ENCODE results near the gene SUSD4. TPM values are rescaled to one million over a fixed set of nuclear protein-coding genes. Genes with fewer than 3 reads are reported as not detected.

Gene SUSD4
- total RNA-seq, 1 experiment from 2014 or later: 3.5 TPM

DNA sequence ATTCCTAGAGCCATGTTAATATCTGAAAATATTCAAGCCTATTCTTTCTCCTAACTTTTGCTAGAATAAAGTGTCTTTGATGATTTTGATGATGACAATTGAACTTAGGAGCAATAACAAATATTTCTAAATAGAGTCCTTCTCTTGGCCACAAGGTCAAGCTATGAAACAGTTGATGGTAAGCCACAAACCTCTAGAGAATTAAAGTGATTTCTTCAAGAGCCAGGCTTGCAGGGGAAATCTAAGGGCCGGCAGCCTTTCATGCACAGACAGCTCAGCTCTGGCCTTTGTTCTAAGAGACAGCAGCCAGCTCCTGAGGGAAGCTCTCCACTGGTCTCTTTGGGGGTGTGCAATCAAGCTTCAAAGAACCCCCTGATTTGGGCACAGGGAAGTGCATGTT lies 59.0 kb downstream of the SUSD4 start:
- Histone ChIP-seq H3K4ac (ENCODE audit: low read depth, low read length) (no peak overlapping the region), H4K91ac (ENCODE audit: insufficient read length, low read depth, low read length) (no peak overlapping the region), H3K23me2 (ENCODE audit: insufficient read length, low read depth, low read length, poor library complexity, severe bottlenecking) (no peaks in the 10 kb centered on the region), H3K79me2 (ENCODE audit: insufficient read depth, low read length) (no peaks in the 10 kb centered on the region), H3K4me2 (ENCODE audit: insufficient read depth, insufficient read length, low read length) (no peak overlapping the region), H3K14ac (ENCODE audit: insufficient read depth, low read length) (no peak overlapping the region), H3K4me1 (ENCODE audit: insufficient read depth, low read length) (no peaks in the 10 kb centered on the region), H3K18ac (ENCODE audit: insufficient read length, low read depth, low read length) (no peak overlapping the region), H4K8ac (replicated peaks; ENCODE audit: insufficient read length, low read depth, low read length) (no peak overlapping the region), H3K9ac (ENCODE audit: extremely low read depth, insufficient read length, low read length) (no peak overlapping the region), H4K20me1 (ENCODE audit: control insufficient read depth, insufficient read depth, insufficient read length) (no peaks in the 10 kb centered on the region), H3K56ac (ENCODE audit: insufficient read length, low read depth, low read length) (no peak overlapping the region), H3K9me3 (ENCODE audit: control insufficient read depth, low read depth, low read length) (no peaks in the 10 kb centered on the region), H3T11ph (ENCODE audit: low read length) (no peak overlapping the region), H4K5ac (ENCODE audit: insufficient read length, low read depth, low read length) (no peak overlapping the region), H2BK120ac (ENCODE audit: low read depth, low read length, poor library complexity, severe bottlenecking) (no peak overlapping the region), H3K23ac (ENCODE audit: insufficient read length, low read depth, low read length) (no peak overlapping the region), H3K79me1 (ENCODE audit: insufficient read depth, low read depth, low read length, poor library complexity, severe bottlenecking) (no peaks in the 10 kb centered on the region), H2BK5ac (ENCODE audit: insufficient read length, low read length) (no peak overlapping the region), H3K27me3 (ENCODE audit: insufficient read depth, low read length) (no peaks in the 10 kb centered on the region), H2BK12ac (ENCODE audit: insufficient read length, low read depth, low read length) (no peak overlapping the region), H2AK5ac (ENCODE audit: insufficient read length, low read length) (no peak overlapping the region), H3K27ac (ENCODE audit: insufficient read length, low read depth, low read length) (no peak overlapping the region), H2BK20ac (ENCODE audit: low read depth, low read length, poor library complexity, severe bottlenecking) (no peak overlapping the region), H2AFZ (ENCODE audit: low read length) (no peak overlapping the region), H2BK15ac (ENCODE audit: low read depth, low read length) (no peak overlapping the region)
- WGBS (ENCODE audit: extremely low coverage, insufficient read length, low lambda C conversion rate): no CpG with 5 or more reads among the region's 1 CpG
- no peak overlapping the region for H3K4me3 Mint-ChIP-seq
- peaks cover 4% of the 10 kb centered on the region; the same call in 1 of the 2 replicates for H3K27me3 Mint-ChIP-seq (ENCODE audit: low read depth)
- H3K9me3 Mint-ChIP-seq: peaks cover 8 to 15% of the 10 kb centered on the region in 2 experiments
- no peak overlapping the region for H3K27ac Mint-ChIP-seq
- peaks cover 0 to 12% (median 2%) of the 10 kb centered on the region in 3 experiments; a peak in 3 of 7 replicates for H3K36me3 Mint-ChIP-seq (ENCODE audit: insufficient read depth in 1 of 3, low read depth in 3 of 3)
- TF ChIP-seq, protein P1, sequence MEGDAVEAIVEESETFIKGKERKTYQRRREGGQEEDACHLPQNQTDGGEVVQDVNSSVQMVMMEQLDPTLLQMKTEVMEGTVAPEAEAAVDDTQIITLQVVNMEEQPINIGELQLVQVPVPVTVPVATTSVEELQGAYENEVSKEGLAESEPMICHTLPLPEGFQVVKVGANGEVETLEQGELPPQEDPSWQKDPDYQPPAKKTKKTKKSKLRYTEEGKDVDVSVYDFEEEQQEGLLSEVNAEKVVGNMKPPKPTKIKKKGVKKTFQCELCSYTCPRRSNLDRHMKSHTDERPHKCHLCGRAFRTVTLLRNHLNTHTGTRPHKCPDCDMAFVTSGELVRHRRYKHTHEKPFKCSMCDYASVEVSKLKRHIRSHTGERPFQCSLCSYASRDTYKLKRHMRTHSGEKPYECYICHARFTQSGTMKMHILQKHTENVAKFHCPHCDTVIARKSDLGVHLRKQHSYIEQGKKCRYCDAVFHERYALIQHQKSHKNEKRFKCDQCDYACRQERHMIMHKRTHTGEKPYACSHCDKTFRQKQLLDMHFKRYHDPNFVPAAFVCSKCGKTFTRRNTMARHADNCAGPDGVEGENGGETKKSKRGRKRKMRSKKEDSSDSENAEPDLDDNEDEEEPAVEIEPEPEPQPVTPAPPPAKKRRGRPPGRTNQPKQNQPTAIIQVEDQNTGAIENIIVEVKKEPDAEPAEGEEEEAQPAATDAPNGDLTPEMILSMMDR (conservative IDR thresholded peaks at IDR 0.05): no peak
- no peak for DNase-seq
- H3K4me1 Mint-ChIP-seq: peaks cover 0 to 5% of the 10 kb centered on the region in 2 experiments; a peak in 3 of 4 replicates
